C4-2B (cell line): ENCODE measurements around the gene SPTLC2.

ENCODE experiments used
- ZFX ChIP-seq: fragments of 450-650 bp; IDR thresholded peaks from 2 replicates; pipeline ENCODE4 v1.6.1; 2017
- TF ChIP-seq, protein P1 (sequence below): fragments of 450-650 bp; conservative IDR thresholded peaks from 2 replicates; pipeline ENCODE4 v1.5.1; 2017; ENCODE audit warnings: mild to moderate bottlenecking

DNA sequence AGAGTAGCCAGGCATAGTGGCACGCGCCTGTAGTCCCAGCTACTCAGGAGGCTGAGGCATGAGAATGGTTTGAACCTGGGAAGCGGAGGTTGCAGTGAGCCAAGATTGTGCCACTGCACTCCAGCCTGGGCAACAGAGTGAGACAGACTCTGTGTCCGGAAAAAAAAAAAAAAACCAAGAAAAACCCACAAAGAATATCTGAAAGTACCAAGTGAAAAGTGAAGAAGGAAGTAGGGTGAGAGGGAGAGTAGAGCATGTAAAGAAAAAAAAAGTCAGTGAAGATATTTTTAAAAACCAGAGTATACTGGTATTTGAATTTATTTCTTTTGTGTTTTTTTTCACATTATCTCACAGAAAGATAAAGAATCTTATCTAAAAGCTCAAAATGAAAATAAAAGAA, 74.5 kb downstream of the SPTLC2 start:
- TF ChIP-seq, protein P1, sequence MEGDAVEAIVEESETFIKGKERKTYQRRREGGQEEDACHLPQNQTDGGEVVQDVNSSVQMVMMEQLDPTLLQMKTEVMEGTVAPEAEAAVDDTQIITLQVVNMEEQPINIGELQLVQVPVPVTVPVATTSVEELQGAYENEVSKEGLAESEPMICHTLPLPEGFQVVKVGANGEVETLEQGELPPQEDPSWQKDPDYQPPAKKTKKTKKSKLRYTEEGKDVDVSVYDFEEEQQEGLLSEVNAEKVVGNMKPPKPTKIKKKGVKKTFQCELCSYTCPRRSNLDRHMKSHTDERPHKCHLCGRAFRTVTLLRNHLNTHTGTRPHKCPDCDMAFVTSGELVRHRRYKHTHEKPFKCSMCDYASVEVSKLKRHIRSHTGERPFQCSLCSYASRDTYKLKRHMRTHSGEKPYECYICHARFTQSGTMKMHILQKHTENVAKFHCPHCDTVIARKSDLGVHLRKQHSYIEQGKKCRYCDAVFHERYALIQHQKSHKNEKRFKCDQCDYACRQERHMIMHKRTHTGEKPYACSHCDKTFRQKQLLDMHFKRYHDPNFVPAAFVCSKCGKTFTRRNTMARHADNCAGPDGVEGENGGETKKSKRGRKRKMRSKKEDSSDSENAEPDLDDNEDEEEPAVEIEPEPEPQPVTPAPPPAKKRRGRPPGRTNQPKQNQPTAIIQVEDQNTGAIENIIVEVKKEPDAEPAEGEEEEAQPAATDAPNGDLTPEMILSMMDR: no peak
- no peak for TF ChIP-seq ZFX
